ENCODE data around the gene GDNF.

The GDNF gene

GRCh38 chr5:37846786-37847310 lies 7.0 kb upstream of the GDNF start:
- no peak for DNase-seq

GRCh38 chr5:37844009-37844408 lies 4.2 kb upstream of the GDNF start:
- DNase-seq, result no peak

- no peak for DNase-seq
Measured at GRCh38 chr5:37842048-37842447, 2.2 kb upstream of the GDNF start.

GRCh38 chr5:37841203-37841602 lies 1.4 kb upstream of the GDNF start:
- DNase-seq, result no peak

- peak; percentile 15 for DNase-seq
Measured at GRCh38 chr5:37840053-37841034, 503 bp upstream of the GDNF start.

- DNase-seq, result no peak
Measured at GRCh38 chr5:37838933-37839341, 904 bp downstream of the GDNF start.

GRCh38 chr5:37838152-37838932 lies 1.5 kb downstream of the GDNF start:
- peak; percentile 21 for DNase-seq

- DNase-seq, result peak; percentile 87
Measured at GRCh38 chr5:37837414-37838032, 2.3 kb downstream of the GDNF start.

- DNase-seq, result peak; percentile 11
Measured at GRCh38 chr5:37836592-37837413, 3.0 kb downstream of the GDNF start.

- DNase-seq, result no peak
Measured at GRCh38 chr5:37836235-37836591, 3.6 kb downstream of the GDNF start.

- DNase-seq, result no peak
Measured at GRCh38 chr5:37835380-37835973, 4.4 kb downstream of the GDNF start.

- peak; percentile 4 for DNase-seq
Measured at GRCh38 chr5:37834542-37835379, 5.1 kb downstream of the GDNF start.

- DNase-seq, result no peak
Measured at GRCh38 chr5:37833990-37834389, 5.9 kb downstream of the GDNF start.

- DNase-seq, result no peak
Measured at GRCh38 chr5:37831821-37832534, 7.9 kb downstream of the GDNF start.

- no peak for DNase-seq
Measured at GRCh38 chr5:37830348-37830747, 9.5 kb downstream of the GDNF start.

GRCh38 chr5:37825334-37825915 lies 14.4 kb downstream of the GDNF start:
- DNase-seq, result no peak

GRCh38 chr5:37823433-37824152 lies 16.2 kb downstream of the GDNF start:
- DNase-seq, result no peak

GRCh38 chr5:37816883-37817282 lies 23.0 kb downstream of the GDNF start:
- no peak for DNase-seq

GRCh38 chr5:37816331-37816730 lies 23.5 kb downstream of the GDNF start:
- no peak for DNase-seq
